ENCODE measurements around the gene SCAI. TPM values are rescaled to one million over a fixed set of nuclear protein-coding genes. Genes with fewer than 3 reads are reported as not detected.

Gene SCAI
- total RNA-seq, 4 donors from 2014 or later = 6.0 to 19.4 (median 10.1) TPM

- no peak for TF ChIP-seq CTCF (IDR thresholded peaks at IDR 0.05; ENCODE audit: low read depth)
These were observed 13.2 kb upstream of the SCAI start for GRCh38 chr9:125156551-125156950.

- TF ChIP-seq CTCF (IDR thresholded peaks at IDR 0.05; ENCODE audit: low read depth) = no peak
These were observed 10.5 kb upstream of the SCAI start for GRCh38 chr9:125153712-125154367.

- TF ChIP-seq CTCF (IDR thresholded peaks at IDR 0.05; ENCODE audit: low read depth) = no peak
These were observed 8.4 kb upstream of the SCAI start for GRCh38 chr9:125151730-125152129.

GRCh38 chr9:125150349-125151245, 7.3 kb upstream of the SCAI start:
- no peak for TF ChIP-seq CTCF (IDR thresholded peaks at IDR 0.05; ENCODE audit: low read depth)

- TF ChIP-seq CTCF (IDR thresholded peaks at IDR 0.05; ENCODE audit: low read depth) = no peak
These were observed 4.1 kb upstream of the SCAI start for GRCh38 chr9:125147401-125147951.

GRCh38 chr9:125146247-125146646, 2.9 kb upstream of the SCAI start:
- no peak for TF ChIP-seq CTCF (IDR thresholded peaks at IDR 0.05; ENCODE audit: low read depth)

- TF ChIP-seq CTCF (IDR thresholded peaks at IDR 0.05; ENCODE audit: low read depth) = no peak
These were observed 2.1 kb upstream of the SCAI start for GRCh38 chr9:125145425-125145824.
